Measurements from ENCODE around the gene DNM3.

DNM3 gene

GRCh38 chr1:172085317-172085716 lies 244.0 kb downstream of the DNM3 start:
- H3K27ac Mint-ChIP-seq, result no peak overlapping the region
- no peaks in the 10 kb centered on the region for H3K4me1 Mint-ChIP-seq
- no peak for DNase-seq
- H3K36me3 Mint-ChIP-seq (ENCODE audit: low read depth), result no peaks in the 10 kb centered on the region
- no peak overlapping the region for H3K4me3 Mint-ChIP-seq
- TF ChIP-seq, protein P1, sequence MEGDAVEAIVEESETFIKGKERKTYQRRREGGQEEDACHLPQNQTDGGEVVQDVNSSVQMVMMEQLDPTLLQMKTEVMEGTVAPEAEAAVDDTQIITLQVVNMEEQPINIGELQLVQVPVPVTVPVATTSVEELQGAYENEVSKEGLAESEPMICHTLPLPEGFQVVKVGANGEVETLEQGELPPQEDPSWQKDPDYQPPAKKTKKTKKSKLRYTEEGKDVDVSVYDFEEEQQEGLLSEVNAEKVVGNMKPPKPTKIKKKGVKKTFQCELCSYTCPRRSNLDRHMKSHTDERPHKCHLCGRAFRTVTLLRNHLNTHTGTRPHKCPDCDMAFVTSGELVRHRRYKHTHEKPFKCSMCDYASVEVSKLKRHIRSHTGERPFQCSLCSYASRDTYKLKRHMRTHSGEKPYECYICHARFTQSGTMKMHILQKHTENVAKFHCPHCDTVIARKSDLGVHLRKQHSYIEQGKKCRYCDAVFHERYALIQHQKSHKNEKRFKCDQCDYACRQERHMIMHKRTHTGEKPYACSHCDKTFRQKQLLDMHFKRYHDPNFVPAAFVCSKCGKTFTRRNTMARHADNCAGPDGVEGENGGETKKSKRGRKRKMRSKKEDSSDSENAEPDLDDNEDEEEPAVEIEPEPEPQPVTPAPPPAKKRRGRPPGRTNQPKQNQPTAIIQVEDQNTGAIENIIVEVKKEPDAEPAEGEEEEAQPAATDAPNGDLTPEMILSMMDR (IDR thresholded peaks at IDR 0.05), result no peak
- no peaks in the 10 kb centered on the region for H3K27me3 Mint-ChIP-seq (ENCODE audit: low read depth, poor library complexity)
- no peaks in the 10 kb centered on the region for H3K9me3 Mint-ChIP-seq

DNA sequence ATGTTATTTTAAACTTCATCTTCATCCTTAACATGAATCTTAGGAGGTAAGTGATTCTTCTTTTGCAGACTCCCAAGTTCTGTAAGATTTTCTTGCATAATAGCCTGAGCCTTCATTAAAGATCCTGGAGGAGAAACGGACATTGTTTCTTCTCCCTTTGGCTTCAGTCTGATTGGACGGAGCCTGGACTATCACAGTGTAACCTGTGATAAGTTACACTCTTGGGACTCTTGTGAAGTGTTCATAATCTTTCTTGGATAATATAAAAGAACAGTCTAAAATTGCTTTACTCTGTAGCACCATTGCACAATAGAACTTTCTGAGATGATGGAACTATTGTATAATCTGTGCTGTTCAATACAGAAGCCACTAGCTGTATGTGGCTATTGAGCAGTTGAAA lies 244.8 kb downstream of the DNM3 start:
- Mint-ChIP-seq H3K9me3 (no peaks in the 10 kb centered on the region), H3K4me3 (no peak overlapping the region), H3K4me1 (no peaks in the 10 kb centered on the region), H3K36me3 (ENCODE audit: low read depth) (no peaks in the 10 kb centered on the region), H3K27me3 (ENCODE audit: low read depth, poor library complexity) (no peaks in the 10 kb centered on the region), H3K27ac (no peak overlapping the region)
- TF ChIP-seq, protein P1 (IDR thresholded peaks at IDR 0.05), result no peak
- DNase-seq, result no peak

- H3K27ac Mint-ChIP-seq, result no peak overlapping the region
- no peaks in the 10 kb centered on the region for H3K36me3 Mint-ChIP-seq (ENCODE audit: low read depth)
- no peaks in the 10 kb centered on the region for H3K27me3 Mint-ChIP-seq (ENCODE audit: low read depth, poor library complexity)
- no peak for DNase-seq
- H3K4me3 Mint-ChIP-seq, result no peak overlapping the region
- H3K9me3 Mint-ChIP-seq, result no peaks in the 10 kb centered on the region
- TF ChIP-seq, protein P1 (IDR thresholded peaks at IDR 0.05), result no peak
- H3K4me1 Mint-ChIP-seq, result no peaks in the 10 kb centered on the region
Observed at GRCh38 chr1:172088256-172088655, 247.0 kb downstream of the DNM3 start.

- no peaks in the 10 kb centered on the region for H3K9me3 Mint-ChIP-seq
- TF ChIP-seq, protein P1 (IDR thresholded peaks at IDR 0.05), result peak; percentile 65
- H3K36me3 Mint-ChIP-seq (ENCODE audit: low read depth), result no peaks in the 10 kb centered on the region
- H3K27ac Mint-ChIP-seq, result no peak overlapping the region
- H3K4me3 Mint-ChIP-seq, result no peak overlapping the region
- H3K27me3 Mint-ChIP-seq (ENCODE audit: low read depth, poor library complexity), result no peaks in the 10 kb centered on the region
- peak; percentile 34 for DNase-seq
- H3K4me1 Mint-ChIP-seq, result no peaks in the 10 kb centered on the region
Observed at GRCh38 chr1:172089768-172090510, 248.6 kb downstream of the DNM3 start.

DNA sequence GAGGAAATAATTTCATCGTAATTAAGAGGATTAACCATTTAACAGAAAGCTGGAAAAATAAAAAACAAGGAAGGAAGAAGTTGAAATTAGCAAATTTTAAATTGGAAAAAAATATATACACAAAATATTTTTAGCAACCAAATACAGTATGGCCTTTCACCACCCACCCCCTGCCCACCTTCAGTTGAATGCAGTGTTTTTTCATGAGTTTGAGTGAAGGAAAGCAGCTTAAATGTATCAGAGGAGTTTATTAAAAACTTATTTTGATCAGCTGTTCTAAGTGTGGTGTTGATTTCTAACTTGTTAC lies 249.2 kb downstream of the DNM3 start:
- Mint-ChIP-seq H3K36me3 (ENCODE audit: low read depth) (no peaks in the 10 kb centered on the region), H3K4me1 (no peaks in the 10 kb centered on the region), H3K27ac (no peak overlapping the region), H3K4me3 (no peak overlapping the region), H3K9me3 (no peaks in the 10 kb centered on the region), H3K27me3 (ENCODE audit: low read depth, poor library complexity) (no peaks in the 10 kb centered on the region)
- no peak for DNase-seq
- TF ChIP-seq, protein P1 (IDR thresholded peaks at IDR 0.05), result no peak

GRCh38 chr1:172095846-172096245 lies 254.5 kb downstream of the DNM3 start:
- H3K4me1 Mint-ChIP-seq, result peaks cover 17% of the 10 kb centered on the region
- no peak for DNase-seq
- peaks cover 11% of the 10 kb centered on the region for H3K9me3 Mint-ChIP-seq
- H3K27me3 Mint-ChIP-seq (ENCODE audit: low read depth, poor library complexity), result peaks cover 4% of the 10 kb centered on the region
- H3K36me3 Mint-ChIP-seq (ENCODE audit: low read depth), result peaks cover 6% of the 10 kb centered on the region
- H3K27ac Mint-ChIP-seq, result no peak overlapping the region
- H3K4me3 Mint-ChIP-seq, result no peak overlapping the region
- TF ChIP-seq, protein P1 (IDR thresholded peaks at IDR 0.05), result no peak
